MM.1S (cell line): ENCODE data around the gene PTGER1.

ENCODE experiments used
- EZH2 ChIP-seq: fragments of 300-600 bp; sonication (generic); optimal IDR thresholded peaks from 2 replicates; pipeline ENCODE3; 2017; ENCODE audit warnings: low read depth, mild to moderate bottlenecking, antibody characterized with exemption, low read length, mixed read lengths
- EZH2phosphoT487 ChIP-seq: fragments of 300-600 bp; sonication (generic); IDR thresholded peaks from 2 replicates; pipeline ENCODE4 v1.6.1; 2018; ENCODE audit warnings: antibody characterized with exemption, low read length
- TF ChIP-seq, protein P1 (sequence below): fragments of 300-600 bp; sonication (generic); IDR thresholded peaks from 2 replicates; pipeline ENCODE4 v1.5.1; 2016; ENCODE audit warnings: antibody characterized with exemption, low read length, mixed read lengths

DNA sequence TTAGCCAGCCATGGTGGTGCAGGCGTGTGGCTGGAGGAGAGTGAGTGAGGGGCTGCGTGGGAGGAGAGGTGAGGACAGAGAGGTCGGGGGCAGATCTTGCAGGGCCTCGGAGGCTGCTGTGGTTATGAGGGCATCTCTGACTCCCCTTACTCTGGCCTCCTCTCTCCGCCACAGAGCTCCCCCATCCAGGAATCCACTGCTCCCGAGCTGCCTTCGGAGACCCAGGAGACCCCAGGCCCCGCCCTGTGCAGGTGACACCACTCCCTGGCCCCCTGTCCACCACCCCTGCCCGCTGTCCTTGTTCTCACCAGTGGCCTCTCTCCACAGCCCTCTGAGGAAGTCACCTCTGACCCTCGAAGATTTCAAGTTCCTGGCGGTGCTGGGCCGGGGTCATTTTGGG lies 7.8 kb downstream of the PTGER1 start:
- TF ChIP-seq, protein P1, sequence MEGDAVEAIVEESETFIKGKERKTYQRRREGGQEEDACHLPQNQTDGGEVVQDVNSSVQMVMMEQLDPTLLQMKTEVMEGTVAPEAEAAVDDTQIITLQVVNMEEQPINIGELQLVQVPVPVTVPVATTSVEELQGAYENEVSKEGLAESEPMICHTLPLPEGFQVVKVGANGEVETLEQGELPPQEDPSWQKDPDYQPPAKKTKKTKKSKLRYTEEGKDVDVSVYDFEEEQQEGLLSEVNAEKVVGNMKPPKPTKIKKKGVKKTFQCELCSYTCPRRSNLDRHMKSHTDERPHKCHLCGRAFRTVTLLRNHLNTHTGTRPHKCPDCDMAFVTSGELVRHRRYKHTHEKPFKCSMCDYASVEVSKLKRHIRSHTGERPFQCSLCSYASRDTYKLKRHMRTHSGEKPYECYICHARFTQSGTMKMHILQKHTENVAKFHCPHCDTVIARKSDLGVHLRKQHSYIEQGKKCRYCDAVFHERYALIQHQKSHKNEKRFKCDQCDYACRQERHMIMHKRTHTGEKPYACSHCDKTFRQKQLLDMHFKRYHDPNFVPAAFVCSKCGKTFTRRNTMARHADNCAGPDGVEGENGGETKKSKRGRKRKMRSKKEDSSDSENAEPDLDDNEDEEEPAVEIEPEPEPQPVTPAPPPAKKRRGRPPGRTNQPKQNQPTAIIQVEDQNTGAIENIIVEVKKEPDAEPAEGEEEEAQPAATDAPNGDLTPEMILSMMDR, result no peak
- no peak for TF ChIP-seq EZH2
- TF ChIP-seq EZH2phosphoT487, result no peak
